GM12874 (cell line): ENCODE measurements around the gene KLHL26.

Experiments used
- CTCF ChIP-seq: IDR thresholded peaks from 2 replicates; pipeline ENCODE4 v1.5.1; 2011; ENCODE audit warnings: low read depth, mild to moderate bottlenecking, control low read depth, low read length, moderate library complexity; ENCODE audit not compliant: insufficient read depth

The KLHL26 gene

GRCh38 chr19:18616023-18616422 is 20.8 kb upstream of the KLHL26 start:
- TF ChIP-seq CTCF: no peak

- no peak for TF ChIP-seq CTCF
These were observed 19.3 kb upstream of the KLHL26 start for GRCh38 chr19:18617562-18617961.

GRCh38 chr19:18618236-18618635 is 18.6 kb upstream of the KLHL26 start:
- TF ChIP-seq CTCF: no peak

- no peak for TF ChIP-seq CTCF
These were observed 16.5 kb upstream of the KLHL26 start for GRCh38 chr19:18620311-18620710.

- no peak for TF ChIP-seq CTCF
These were observed 15.9 kb upstream of the KLHL26 start for GRCh38 chr19:18620902-18621301.

GRCh38 chr19:18626906-18627305 is 9.9 kb upstream of the KLHL26 start:
- no peak for TF ChIP-seq CTCF

GRCh38 chr19:18629166-18630088 is 7.4 kb upstream of the KLHL26 start:
- TF ChIP-seq CTCF: no peak
